Measurements from ENCODE around the gene NFIB.

NFIB gene

DNA sequence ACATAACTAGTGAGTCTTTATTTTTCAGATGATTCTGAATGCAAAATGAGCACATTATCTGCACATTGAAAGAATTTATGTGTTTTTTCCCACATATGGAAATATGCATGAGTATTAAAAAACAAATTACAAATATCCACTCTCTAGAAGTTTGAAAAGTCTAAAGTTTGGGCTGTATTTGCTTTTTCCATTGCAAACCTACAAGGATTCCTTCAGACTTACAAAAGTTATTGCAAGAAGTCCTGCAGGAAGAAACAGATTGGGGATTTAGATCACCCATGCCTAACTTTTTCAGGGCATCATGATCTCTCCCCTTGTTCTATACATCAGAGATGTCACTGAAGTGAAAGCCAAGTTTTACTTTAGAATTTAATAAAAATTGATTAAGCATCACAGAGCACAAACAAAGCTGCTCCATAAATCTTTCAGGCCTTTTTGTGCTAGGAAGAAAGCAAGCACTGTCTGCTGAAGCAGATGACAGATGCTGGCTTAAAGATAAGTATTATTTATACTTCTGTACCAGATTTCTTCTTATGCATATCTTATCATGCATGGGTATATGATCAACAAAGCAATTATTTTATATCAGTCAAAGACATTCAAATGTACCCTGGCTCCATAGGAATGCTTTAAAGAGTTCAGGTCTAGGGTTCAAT, 71.7 kb downstream of the NFIB start:
- Histone ChIP-seq H3K4me3 (replicated peaks; ENCODE audit: low read depth, low read length) (no peak overlapping the region), H3K36me3 (ENCODE audit: control insufficient read depth, insufficient read depth, low read length) (no peaks in the 10 kb centered on the region), H3K27me3 (replicated peaks; ENCODE audit: control insufficient read depth, insufficient read depth, low read length) (no peaks in the 10 kb centered on the region; the same call in 1 of the 2 replicates)
- TF ChIP-seq, protein P1, sequence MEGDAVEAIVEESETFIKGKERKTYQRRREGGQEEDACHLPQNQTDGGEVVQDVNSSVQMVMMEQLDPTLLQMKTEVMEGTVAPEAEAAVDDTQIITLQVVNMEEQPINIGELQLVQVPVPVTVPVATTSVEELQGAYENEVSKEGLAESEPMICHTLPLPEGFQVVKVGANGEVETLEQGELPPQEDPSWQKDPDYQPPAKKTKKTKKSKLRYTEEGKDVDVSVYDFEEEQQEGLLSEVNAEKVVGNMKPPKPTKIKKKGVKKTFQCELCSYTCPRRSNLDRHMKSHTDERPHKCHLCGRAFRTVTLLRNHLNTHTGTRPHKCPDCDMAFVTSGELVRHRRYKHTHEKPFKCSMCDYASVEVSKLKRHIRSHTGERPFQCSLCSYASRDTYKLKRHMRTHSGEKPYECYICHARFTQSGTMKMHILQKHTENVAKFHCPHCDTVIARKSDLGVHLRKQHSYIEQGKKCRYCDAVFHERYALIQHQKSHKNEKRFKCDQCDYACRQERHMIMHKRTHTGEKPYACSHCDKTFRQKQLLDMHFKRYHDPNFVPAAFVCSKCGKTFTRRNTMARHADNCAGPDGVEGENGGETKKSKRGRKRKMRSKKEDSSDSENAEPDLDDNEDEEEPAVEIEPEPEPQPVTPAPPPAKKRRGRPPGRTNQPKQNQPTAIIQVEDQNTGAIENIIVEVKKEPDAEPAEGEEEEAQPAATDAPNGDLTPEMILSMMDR (IDR thresholded peaks at IDR 0.05; ENCODE audit: insufficient read depth, low read length, poor library complexity, severe bottlenecking) = no peak
- DNase-seq (ENCODE audit: extremely low read depth, insufficient read length) = no peak

DNA sequence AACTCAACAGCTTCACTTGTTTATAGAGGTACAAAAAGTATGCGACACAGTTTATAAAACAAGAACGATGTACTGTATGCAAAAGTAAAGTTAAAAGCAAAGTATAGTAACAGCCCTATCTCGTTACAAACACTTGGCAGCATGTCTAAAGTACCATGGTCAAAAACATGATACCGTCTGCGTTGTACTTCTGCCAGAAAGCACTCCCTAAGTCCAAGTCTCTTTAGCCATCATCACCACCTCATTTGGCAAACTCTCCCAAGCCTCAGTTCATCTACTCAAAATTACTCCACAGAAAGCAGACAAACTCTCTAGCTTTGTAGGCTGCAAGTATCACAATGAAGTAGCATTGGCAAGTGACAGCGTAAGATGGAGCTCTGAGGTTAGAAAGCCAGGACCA, 73.4 kb downstream of the NFIB start:
- no peak for DNase-seq (ENCODE audit: extremely low read depth, insufficient read length)
- TF ChIP-seq, protein P1 (IDR thresholded peaks at IDR 0.05; ENCODE audit: insufficient read depth, low read length, poor library complexity, severe bottlenecking) = no peak
- Histone ChIP-seq H3K27me3 (replicated peaks; ENCODE audit: control insufficient read depth, insufficient read depth, low read length) (no peaks in the 10 kb centered on the region; the same call in 1 of the 2 replicates), H3K4me3 (replicated peaks; ENCODE audit: low read depth, low read length) (no peak overlapping the region), H3K36me3 (ENCODE audit: control insufficient read depth, insufficient read depth, low read length) (no peaks in the 10 kb centered on the region)

- DNase-seq (ENCODE audit: extremely low read depth, insufficient read length) = no peak
- TF ChIP-seq, protein P1 (IDR thresholded peaks at IDR 0.05; ENCODE audit: insufficient read depth, low read length, poor library complexity, severe bottlenecking) = no peak
- H3K36me3 ChIP-seq (ENCODE audit: control insufficient read depth, insufficient read depth, low read length) = no peaks in the 10 kb centered on the region
- H3K27me3 ChIP-seq (replicated peaks; ENCODE audit: control insufficient read depth, insufficient read depth, low read length) = no peaks in the 10 kb centered on the region; the same call in 1 of the 2 replicates
- no peak overlapping the region for H3K4me3 ChIP-seq (replicated peaks; ENCODE audit: low read depth, low read length)
Observed at GRCh38 chr9:14238518-14238917, 75.4 kb downstream of the NFIB start.

GRCh38 chr9:14238079-14238478, 75.9 kb downstream of the NFIB start:
- H3K4me3 ChIP-seq (replicated peaks; ENCODE audit: low read depth, low read length) = no peak overlapping the region
- TF ChIP-seq, protein P1 (IDR thresholded peaks at IDR 0.05; ENCODE audit: insufficient read depth, low read length, poor library complexity, severe bottlenecking) = no peak
- no peaks in the 10 kb centered on the region for H3K36me3 ChIP-seq (ENCODE audit: control insufficient read depth, insufficient read depth, low read length)
- no peaks in the 10 kb centered on the region; the same call in 1 of the 2 replicates for H3K27me3 ChIP-seq (replicated peaks; ENCODE audit: control insufficient read depth, insufficient read depth, low read length)
- DNase-seq (ENCODE audit: extremely low read depth, insufficient read length) = no peak

GRCh38 chr9:14236591-14236990, 77.3 kb downstream of the NFIB start:
- Histone ChIP-seq H3K4me3 (replicated peaks; ENCODE audit: low read depth, low read length) (no peak overlapping the region), H3K27me3 (replicated peaks; ENCODE audit: control insufficient read depth, insufficient read depth, low read length) (no peaks in the 10 kb centered on the region; the same call in 1 of the 2 replicates), H3K36me3 (ENCODE audit: control insufficient read depth, insufficient read depth, low read length) (no peaks in the 10 kb centered on the region)
- DNase-seq (ENCODE audit: extremely low read depth, insufficient read length) = no peak
- TF ChIP-seq, protein P1 (IDR thresholded peaks at IDR 0.05; ENCODE audit: insufficient read depth, low read length, poor library complexity, severe bottlenecking) = no peak
